Uterus (tissue), 4 donors: ENCODE measurements around the gene AAMP. TPM values are rescaled to one million over a fixed set of nuclear protein-coding genes. Genes with fewer than 3 reads are reported as not detected.
A peak's percentile ranks its signal among the peaks of the same experiment; 100 is the strongest.

Experiments
- DNase-seq, 2 donors: peaks; one replicate each; pipeline ENCODE4 v3.0.0-alpha.2; 2019 to 2020
- H3K27ac ChIP-seq, 2 donors: fragments of 200-600 bp; sonication (generic); 1 replicate in 1 of 2; 2 replicates in 1 of 2; pipeline ENCODE4 v1.5.1; 2016 to 2018
- H3K27me3 ChIP-seq, 2 donors: fragments of 200-600 bp; sonication (generic); one replicate each; pipeline ENCODE4 v1.5.1; 2018 to 2019; ENCODE audit warnings: control low read depth in 1 of 2
- H3K36me3 ChIP-seq, 2 donors: fragments of 200-600 bp; sonication (generic); one replicate each; pipeline ENCODE4 v1.5.1; 2019; ENCODE audit warnings: control low read depth in 1 of 2
- H3K4me1 ChIP-seq, 2 donors: fragments of 200-600 bp; sonication (generic); one replicate each; pipeline ENCODE4 v1.5.1; 2018 to 2019; ENCODE audit warnings: control low read depth in 1 of 2
- H3K4me3 ChIP-seq, 2 donors: fragments of 200-600 bp; sonication (generic); 1 replicate in 1 of 2; 2 replicates in 1 of 2; pipeline ENCODE4 v1.5.1; 2018 to 2019; ENCODE audit warnings: mild to moderate bottlenecking in 1 of 2
- H3K9me3 ChIP-seq, 2 donors: fragments of 200-600 bp; sonication (generic); one replicate each; pipeline ENCODE4 v1.5.1; 2019; ENCODE audit warnings: control low read depth in 1 of 2
- POLR2A ChIP-seq, 2 donors: fragments of 450-650 bp; IDR thresholded peaks; one replicate each; pipeline ENCODE4 v1.6.1; 2016; ENCODE audit warnings: antibody characterized with exemption in 2 of 2, mild to moderate bottlenecking in 1 of 2, moderate library complexity in 1 of 2
- intact Hi-C: fragments of 100-400 bp; cut with DNase I; formaldehyde crosslinking; loops from one replicate; pipeline ENCODE4 v1.15.1; 2023; ENCODE audit warnings: low total_unique reads
- microRNA-seq: library from miRNA; unstranded; fragments of <30 nt; microRNA quantifications from one replicate; pipeline ENCODE4, GENCODE V29; 2016; ENCODE audit warnings: borderline microRNAs expressed, borderline replicate concordance
- total RNA-seq, 4 donors: library from RNA; depleted of rRNA in 3 of 4; stranded (reverse); fragments of >200 nt in 3 of 4; gene quantifications; one replicate each; pipeline versions ENCODE4 v1.1.0 to v1.2.4, GENCODE V29; 2014 to 2023
- TF ChIP-seq, protein P1 (sequence below), 4 experiments: fragments of 200-600 bp in 2 of 4; fragments of 450-650 bp in 2 of 4; sonication (generic) in 2 of 4; IDR thresholded peaks; one replicate each; pipeline ENCODE4 v1.5.1; 2016 to 2019; ENCODE audit warnings: antibody characterized with exemption in 4 of 4, mild to moderate bottlenecking in 2 of 4, moderate library complexity in 1 of 4
- donor health status: DM: yes; HTN: yes; CAD: no.

Gene AAMP
- total RNA-seq, 4 donors from 2014 or later: 79.6 to 160 (median 134) TPM

DNA sequence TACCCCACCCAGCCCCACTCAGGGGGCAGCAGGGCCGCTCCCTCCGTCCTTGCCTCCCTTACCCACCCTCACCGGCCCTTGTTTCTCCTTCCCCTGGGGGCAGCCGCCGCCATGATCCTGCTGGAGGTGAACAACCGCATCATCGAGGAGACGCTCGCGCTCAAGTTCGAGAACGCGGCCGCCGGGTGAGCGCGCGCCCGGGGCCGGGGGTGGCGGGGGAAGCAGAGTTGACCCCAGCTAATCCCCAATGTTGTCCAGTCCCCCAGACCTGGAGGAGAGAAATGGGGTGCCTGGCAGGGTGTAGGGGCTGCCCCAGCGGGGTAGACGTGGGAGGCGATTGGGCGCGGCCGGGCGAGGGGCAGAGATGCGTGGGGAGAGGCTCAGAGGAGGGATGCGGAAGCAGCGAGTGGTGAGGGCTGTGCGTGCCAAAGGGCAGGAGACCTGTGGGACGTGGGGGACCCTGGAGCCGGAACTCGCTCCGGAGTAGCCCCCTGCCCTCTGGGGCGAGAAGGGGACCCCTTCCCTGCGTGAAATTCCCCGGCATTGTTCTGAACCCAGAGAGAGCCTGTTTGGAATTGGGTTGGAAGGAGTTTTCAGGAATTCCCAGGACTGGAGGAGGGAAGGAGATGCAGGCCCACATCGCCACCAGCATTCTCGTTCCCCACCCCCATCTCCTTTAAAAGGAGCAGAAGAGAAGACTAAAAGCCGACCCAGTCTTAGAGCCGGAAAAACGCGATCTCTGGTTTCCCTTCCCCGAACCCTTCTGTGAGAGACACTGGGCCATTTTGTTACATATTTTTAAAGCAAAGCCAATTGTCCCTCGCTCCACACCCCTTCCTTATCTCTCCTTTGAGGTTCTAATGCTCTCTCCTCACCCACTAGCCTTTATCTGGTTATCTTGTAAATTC is 52.3 kb downstream of the AAMP start:
- Histone ChIP-seq H3K36me3 (no peaks in the 10 kb centered on the region), H3K4me3 (peak overlapping the region; percentile 96 to 100), H3K27ac (peak overlapping the region; percentile 92 to 94), H3K9me3 (no peaks in the 10 kb centered on the region), H3K4me1 (peaks cover 11 to 19% of the 10 kb centered on the region in 2 donors), H3K27me3 (no peaks in the 10 kb centered on the region)
- peak; percentile 36 to 52 for DNase-seq
- intact Hi-C loops: loop anchor here (10.0 kb wide), 1 partner anchor 47 kb away; the partner anchor contains the start of gene GPBAR1
- TF ChIP-seq, protein P1, sequence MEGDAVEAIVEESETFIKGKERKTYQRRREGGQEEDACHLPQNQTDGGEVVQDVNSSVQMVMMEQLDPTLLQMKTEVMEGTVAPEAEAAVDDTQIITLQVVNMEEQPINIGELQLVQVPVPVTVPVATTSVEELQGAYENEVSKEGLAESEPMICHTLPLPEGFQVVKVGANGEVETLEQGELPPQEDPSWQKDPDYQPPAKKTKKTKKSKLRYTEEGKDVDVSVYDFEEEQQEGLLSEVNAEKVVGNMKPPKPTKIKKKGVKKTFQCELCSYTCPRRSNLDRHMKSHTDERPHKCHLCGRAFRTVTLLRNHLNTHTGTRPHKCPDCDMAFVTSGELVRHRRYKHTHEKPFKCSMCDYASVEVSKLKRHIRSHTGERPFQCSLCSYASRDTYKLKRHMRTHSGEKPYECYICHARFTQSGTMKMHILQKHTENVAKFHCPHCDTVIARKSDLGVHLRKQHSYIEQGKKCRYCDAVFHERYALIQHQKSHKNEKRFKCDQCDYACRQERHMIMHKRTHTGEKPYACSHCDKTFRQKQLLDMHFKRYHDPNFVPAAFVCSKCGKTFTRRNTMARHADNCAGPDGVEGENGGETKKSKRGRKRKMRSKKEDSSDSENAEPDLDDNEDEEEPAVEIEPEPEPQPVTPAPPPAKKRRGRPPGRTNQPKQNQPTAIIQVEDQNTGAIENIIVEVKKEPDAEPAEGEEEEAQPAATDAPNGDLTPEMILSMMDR (IDR thresholded peaks at IDR 0.05): no peak
- TF ChIP-seq POLR2A (IDR thresholded peaks at IDR 0.05): no peak

- H3K27me3 ChIP-seq: no peaks in the 10 kb centered on the region
- H3K27ac ChIP-seq: peak within 1 kb of the TSS; percentile 92 to 94
- no peaks in the 10 kb centered on the region for H3K9me3 ChIP-seq
- H3K4me1 ChIP-seq: peaks cover 11 to 19% of the 10 kb centered on the region in 2 donors
- peak; percentile 90 to 95 for DNase-seq
- no peaks in the 10 kb centered on the region for H3K36me3 ChIP-seq
- intact Hi-C loops: loop anchor here (10.0 kb wide), 1 partner anchor 48 kb away; the partner anchor contains the start of gene GPBAR1
- peak within 1 kb of the TSS; percentile 96 to 100 for H3K4me3 ChIP-seq
- TF ChIP-seq, protein P1 (IDR thresholded peaks at IDR 0.05): peak in 3 of 4 experiments; percentile 26 to 81 (median 51)
- peak; percentile 87 to 88 for TF ChIP-seq POLR2A (IDR thresholded peaks at IDR 0.05)
Measured at GRCh38 chr2:218216674-218217359, 53.1 kb downstream of the AAMP start, which contains the start of gene ARPC2. TSS of gene ARPC2 (plus strand) at chr2:218217189. CDS start at chr2:218217471, 282 bp downstream.

DNA sequence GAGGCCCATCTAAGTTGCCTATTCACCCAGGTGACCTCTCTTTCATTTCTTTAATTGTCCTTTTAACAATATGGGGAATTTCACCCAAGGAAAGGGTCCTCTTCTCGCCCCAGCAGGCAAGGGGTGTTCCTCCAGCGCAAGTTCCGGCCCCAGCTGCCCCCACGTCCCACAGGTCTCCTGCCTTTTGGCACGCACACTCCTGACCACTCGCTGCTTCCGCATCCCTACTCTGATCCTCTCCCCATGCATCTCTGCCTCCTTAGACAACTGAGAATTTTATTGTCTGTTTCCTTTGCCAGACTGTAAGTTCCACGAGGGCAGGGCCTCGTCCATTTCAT is 53.6 kb downstream of the AAMP start:
- DNase-seq: peak; percentile 23 to 39
- intact Hi-C loops: loop anchor here (10.0 kb wide), 1 partner anchor 48 kb away; the partner anchor contains the start of gene GPBAR1
- no peak for TF ChIP-seq POLR2A (IDR thresholded peaks at IDR 0.05)
- TF ChIP-seq, protein P1 (IDR thresholded peaks at IDR 0.05): no peak

More for the DNA sequence above, 53.6 kb downstream of the AAMP start:
- H3K4me3 ChIP-seq: peak overlapping the region; percentile 96 to 100
- no peaks in the 10 kb centered on the region for H3K27me3 ChIP-seq
- no peaks in the 10 kb centered on the region for H3K9me3 ChIP-seq
- H3K27ac ChIP-seq: peak overlapping the region; percentile 92 to 94
- H3K36me3 ChIP-seq: no peaks in the 10 kb centered on the region
- peaks cover 11 to 19% of the 10 kb centered on the region in 2 donors for H3K4me1 ChIP-seq

Small RNA genes within 50 kb of the gene (microRNA-seq; reads per million reads assigned to microRNA genes)
- gene MIR6513: 2.0 reads per million

Other genes starting within 250 kb of the AAMP start
- under 1 TPM in 1 of 4 donors, not detected in 3; 0.07 TPM for gene RUFY4, start 200.9 kb downstream of the AAMP start, total RNA-seq
- gene CXCR2, start 144.1 kb downstream of the AAMP start, total RNA-seq: under 1 TPM in 2 of 4 donors, not detected in 2; 0.07 to 0.91 TPM
- gene CXCR1, start 103.2 kb downstream of the AAMP start, total RNA-seq: under 1 TPM in 1 of 4 donors, not detected in 3; 0.18 TPM
- gene ARPC2, start 52.9 kb downstream of the AAMP start, total RNA-seq: 100 to 1,000 TPM in 3 of 4 donors, 10 to 100 TPM in 1; 87.9 to 162 (median 159) TPM
- gene GPBAR1, start 9.1 kb downstream of the AAMP start, total RNA-seq: 1 to 10 TPM in 1 of 4 donors, under 1 TPM in 2, not detected in 1; 0.29 to 1.0 (median 0.91) TPM
- gene PNKD, start 382 bp upstream of the AAMP start, total RNA-seq: 10 to 100 TPM; 11.8 to 47.8 (median 31.7) TPM
- gene TMBIM1, start 22.4 kb upstream of the AAMP start, total RNA-seq: 100 to 1,000 TPM; 112 to 166 (median 120) TPM
- gene CATIP, start 86.7 kb upstream of the AAMP start, total RNA-seq: under 1 TPM in 2 of 4 donors, not detected in 2; 0.85 to 0.97 TPM
- 10 to 100 TPM in 1 of 4 donors, 1 to 10 TPM in 1, under 1 TPM in 2; 0.26 to 14.0 (median 4.2) TPM for gene SLC11A1, start 112.1 kb upstream of the AAMP start, total RNA-seq
- 100 to 1,000 TPM in 2 of 4 donors, 10 to 100 TPM in 2; 48.8 to 198 (median 76.8) TPM for gene CTDSP1, start 129.7 kb upstream of the AAMP start, total RNA-seq
- gene VIL1, start 149.0 kb upstream of the AAMP start, total RNA-seq: under 1 TPM in 3 of 4 donors, not detected in 1; 0.28 to 0.59 (median 0.51) TPM